ENCODE results near the gene SLC2A13. TPM values are rescaled to one million over a fixed set of nuclear protein-coding genes. Genes with fewer than 3 reads are reported as not detected.
A peak's percentile ranks its signal among the peaks of the same experiment; 100 is the strongest.
"Not testable (repeated sequence)": the region's sequence is repeated elsewhere in the genome, so short reads cannot be mapped to it uniquely, and the experiment has no call there.

SLC2A13 gene
- total RNA-seq, 1 donor from 2014 or later = 11.0 TPM

GRCh38 chr12:39928181-39928899 is 177.5 kb downstream of the SLC2A13 start:
- no peak for DNase-seq (ENCODE audit: low read depth)

DNA sequence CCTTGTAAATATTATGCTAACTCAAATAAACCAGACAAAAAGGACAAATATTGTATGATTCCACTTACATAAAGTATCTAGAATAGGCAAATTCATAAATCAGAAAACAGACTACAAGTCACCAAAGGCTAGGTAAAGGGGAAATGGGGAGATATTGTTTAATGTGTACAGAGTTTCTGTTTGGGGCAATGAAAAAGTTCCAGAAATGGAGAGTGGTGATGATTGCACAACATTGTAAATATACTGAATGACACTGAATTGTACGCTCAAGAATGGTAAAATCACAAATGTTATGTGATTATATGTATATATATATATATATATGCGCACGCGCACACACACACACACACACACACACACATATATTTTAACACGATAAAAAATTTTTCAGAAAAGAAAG is 182.5 kb downstream of the SLC2A13 start:
- DNase-seq (ENCODE audit: low read depth) = no peak

GRCh38 chr12:39922598-39922997 is 183.3 kb downstream of the SLC2A13 start:
- not testable (repeated sequence) for DNase-seq (ENCODE audit: low read depth)

DNA sequence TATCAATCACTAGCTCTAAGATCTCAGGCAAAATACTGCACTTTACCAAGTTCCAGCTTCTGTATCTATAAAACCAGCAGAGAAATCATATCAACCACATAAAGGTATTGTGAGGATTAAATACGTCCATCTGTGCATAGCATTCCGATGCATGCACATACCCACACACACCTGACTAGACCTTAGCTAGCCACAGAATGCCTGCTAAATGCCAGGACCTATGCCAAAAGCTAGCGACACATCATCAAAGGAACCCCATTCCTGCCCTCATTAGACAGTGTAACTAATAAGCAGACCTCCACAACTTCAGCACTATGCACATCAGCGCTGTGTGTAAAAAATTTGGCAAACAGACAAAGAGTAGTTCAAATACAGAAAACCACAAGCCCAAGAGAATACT is 185.2 kb downstream of the SLC2A13 start:
- no peak for DNase-seq (ENCODE audit: low read depth)

- DNase-seq (ENCODE audit: low read depth) = no peak
Observed at GRCh38 chr12:39920222-39920621, 185.7 kb downstream of the SLC2A13 start.

DNA sequence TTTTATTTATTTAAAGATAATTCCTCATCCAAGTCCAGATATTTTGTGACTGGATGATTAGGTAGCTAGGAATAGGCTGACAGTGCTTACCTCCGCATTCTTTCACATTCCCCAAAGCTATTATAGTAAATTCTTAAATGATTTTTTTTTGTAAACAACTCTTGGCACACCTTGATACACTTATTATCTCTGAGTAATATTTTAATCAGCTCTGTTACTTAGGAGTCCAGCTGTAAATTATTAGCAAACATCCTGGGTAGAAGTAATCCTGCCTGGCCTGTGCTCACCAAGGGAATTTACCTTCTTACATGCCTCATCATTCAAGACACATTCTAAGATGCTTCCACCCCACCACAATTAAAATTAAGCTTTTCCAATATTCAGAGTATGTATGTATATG is 186.1 kb downstream of the SLC2A13 start:
- DNase-seq (ENCODE audit: low read depth) = peak; percentile 83

GRCh38 chr12:39915249-39915648 is 190.6 kb downstream of the SLC2A13 start:
- DNase-seq (ENCODE audit: low read depth) = no peak

DNA sequence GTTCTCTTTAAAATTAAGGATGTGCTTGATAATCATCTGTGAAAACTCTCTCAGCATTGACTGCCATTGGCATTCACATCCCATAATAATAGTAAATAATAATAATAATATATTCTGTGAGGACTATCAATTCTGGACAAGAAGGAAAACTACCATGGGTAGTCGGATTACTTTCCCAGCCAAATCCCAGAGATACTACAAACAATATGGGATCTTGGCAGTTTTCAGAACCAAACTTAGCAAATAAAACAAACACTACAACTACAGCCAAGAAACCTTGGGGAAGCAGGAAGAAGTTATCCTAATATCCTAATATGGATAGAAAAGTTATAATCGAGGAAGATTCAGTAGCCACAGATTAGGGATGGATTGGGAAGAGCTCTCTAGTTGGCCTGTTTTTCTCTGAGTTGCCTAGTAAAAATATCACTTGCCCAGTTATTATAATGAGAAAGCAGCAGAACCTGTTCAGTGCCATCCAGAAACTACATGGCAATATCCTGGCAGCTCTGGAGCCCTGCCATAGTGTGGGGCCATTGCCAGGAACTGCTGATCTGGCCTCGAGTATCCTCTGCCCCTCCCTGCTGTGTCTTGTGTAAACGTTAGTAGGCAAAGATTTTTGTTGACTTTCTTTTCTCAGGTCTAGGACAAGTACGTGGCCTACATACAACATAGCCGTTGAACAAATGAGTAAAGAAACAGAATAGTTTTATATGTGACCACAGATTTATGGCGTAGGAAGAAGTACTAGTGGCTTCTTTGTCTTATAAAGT is 193.5 kb downstream of the SLC2A13 start:
- DNase-seq (ENCODE audit: low read depth) = no peak

- DNase-seq (ENCODE audit: low read depth) = no peak
Observed at GRCh38 chr12:39906237-39906636, 199.6 kb downstream of the SLC2A13 start.

- peak; percentile 9 for DNase-seq (ENCODE audit: low read depth)
Observed at GRCh38 chr12:39905152-39905551, 200.7 kb downstream of the SLC2A13 start.

- peak; percentile 72 for DNase-seq (ENCODE audit: low read depth)
Observed at GRCh38 chr12:39902821-39903220, 203.1 kb downstream of the SLC2A13 start.

GRCh38 chr12:39897315-39897714 is 208.6 kb downstream of the SLC2A13 start:
- no peak for DNase-seq (ENCODE audit: low read depth)

DNA sequence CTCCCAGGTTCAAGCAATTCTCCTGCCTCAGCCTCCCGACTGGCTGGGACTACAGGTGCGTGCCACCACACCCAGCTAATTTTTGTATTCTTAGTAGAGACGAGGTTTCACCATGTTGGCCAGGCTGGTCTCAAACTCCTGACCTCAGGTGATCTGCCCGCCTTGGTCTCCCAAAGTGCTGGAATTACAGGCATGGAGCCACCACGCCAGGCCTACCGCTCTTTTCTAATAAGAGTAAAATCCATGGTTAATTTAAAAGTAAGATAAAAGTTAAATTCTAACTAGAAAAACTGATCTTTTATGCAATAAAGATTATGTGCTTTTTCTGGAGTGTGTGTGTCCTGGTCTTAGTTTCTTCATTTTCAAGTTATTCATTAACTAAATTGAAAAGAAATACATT is 212.5 kb downstream of the SLC2A13 start:
- DNase-seq (ENCODE audit: low read depth) = not testable (repeated sequence)

DNA sequence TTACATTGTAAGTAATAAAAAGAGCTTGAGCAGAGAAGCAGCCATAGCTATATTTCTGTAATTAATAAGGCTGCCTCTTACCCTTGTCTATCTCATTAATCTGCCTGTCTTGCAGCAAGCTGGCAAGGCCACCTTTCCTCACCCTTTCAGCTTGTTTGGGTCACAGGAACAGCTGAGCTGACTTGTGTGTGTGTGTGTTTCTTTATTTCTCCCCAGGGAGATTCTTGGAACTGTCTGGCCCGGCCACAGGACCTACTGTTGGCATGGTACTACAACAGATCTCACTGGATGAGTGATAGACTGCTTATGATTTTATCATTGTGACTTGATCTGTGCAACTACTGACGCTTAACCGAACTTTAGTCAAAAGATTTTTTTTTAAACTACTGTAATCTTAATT is 213.7 kb downstream of the SLC2A13 start:
- DNase-seq (ENCODE audit: low read depth) = no peak

- no peak for DNase-seq (ENCODE audit: low read depth)
Observed at GRCh38 chr12:39887856-39888255, 218.0 kb downstream of the SLC2A13 start.

- DNase-seq (ENCODE audit: low read depth) = no peak
Observed at GRCh38 chr12:39886106-39886505, 219.8 kb downstream of the SLC2A13 start.

DNA sequence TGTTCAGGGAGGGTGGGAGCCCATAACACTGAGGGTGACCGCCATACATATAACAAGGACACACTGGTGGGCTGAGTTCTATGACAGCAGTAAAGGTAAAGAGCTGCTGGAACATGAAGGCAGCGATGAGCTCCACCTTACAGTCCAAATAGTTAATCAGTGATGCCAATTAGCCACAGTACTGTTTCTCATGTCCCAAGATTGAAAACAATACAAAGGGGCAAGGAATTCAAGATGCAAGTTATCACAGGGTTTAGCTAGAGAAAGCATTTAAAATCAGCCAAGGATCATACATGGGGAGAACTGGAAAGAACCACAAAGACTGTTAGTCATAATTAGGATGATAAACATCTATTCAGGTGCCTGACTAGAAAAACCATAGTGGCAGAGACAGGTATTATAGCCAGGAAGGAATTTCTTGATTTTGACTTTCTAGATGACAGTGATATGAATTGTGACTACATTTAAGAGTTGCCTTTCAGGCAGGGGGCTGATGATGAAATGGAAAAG is 221.2 kb downstream of the SLC2A13 start:
- no peak for DNase-seq (ENCODE audit: low read depth)

DNA sequence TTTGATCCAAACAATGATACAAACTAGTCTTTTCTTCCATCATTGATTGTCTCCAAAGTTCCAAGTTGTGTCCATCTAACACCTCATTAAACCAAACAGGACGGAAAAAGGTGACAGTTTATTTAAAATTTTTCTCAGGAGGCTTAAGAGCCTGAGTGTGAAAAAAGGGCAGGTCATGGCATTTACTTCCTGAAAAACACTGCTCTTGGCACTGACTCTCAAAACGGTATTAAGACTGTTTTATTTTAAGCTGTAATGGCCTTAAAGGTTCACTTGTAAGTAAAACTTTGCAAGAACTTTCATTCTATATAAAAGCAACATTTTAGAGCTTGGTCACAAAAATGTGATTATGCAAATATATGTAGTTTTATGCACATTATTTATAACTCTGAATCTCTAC is 222.5 kb downstream of the SLC2A13 start:
- DNase-seq (ENCODE audit: low read depth) = no peak

DNA sequence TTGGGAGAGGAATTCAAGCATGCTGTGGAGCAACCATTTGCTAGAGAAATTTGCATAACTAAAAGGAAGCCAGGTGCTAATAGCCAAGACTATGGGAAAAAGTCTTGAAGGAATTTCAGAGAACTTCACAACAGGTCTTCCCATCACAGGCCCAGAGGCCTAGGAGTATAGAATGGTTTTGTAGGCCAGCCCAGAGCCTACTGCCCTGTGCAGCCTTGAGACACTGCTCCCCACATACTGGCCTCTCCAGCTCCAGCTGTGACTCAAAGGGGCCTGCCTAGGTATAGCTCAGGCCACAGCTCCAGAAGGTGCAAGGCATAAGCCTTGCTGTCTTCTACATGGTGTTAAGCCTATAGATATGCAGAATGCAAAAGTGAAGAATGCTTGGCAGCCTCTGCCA is 227.1 kb downstream of the SLC2A13 start:
- DNase-seq (ENCODE audit: low read depth) = no peak

DNA sequence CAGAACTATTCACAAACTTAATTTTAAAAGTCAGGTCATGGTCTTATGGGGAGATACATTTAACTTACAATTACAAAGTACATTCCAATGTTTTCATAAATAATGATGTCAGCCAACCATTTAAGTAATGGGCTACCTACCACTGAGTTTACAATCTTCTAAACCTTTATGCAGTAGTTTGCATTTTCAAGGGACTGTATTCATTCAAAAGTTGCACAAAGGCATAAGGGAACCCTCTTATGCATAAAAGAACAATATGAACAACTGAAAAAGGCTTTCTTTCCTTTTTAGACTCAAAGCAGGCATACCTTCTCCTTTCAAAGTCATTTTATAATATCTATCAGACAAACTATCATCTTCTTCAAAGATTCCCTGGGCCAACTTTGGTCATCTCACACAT is 230.2 kb downstream of the SLC2A13 start:
- DNase-seq (ENCODE audit: low read depth) = no peak

DNA sequence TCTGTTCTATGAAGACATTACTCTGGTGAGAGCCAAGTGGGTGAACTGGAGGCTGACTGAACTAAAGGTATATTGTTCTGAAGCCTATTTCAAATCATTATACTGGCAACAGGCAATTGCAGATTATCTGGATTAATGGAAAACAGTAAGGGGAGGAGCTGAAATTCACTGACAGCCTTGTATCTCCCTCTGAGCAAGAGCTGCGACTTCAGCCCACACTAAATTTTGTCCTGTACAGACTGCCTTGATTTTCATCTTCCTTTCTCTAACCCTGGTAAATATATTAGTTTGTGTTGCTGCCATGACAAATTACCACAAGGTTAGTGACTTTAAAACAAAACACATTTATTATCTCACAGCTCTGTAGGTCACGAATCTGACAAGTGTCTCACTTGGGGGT is 231.1 kb downstream of the SLC2A13 start:
- no peak for DNase-seq (ENCODE audit: low read depth)

- DNase-seq (ENCODE audit: low read depth) = no peak
Observed at GRCh38 chr12:39873065-39873464, 232.8 kb downstream of the SLC2A13 start.

- peak; percentile 79 for DNase-seq (ENCODE audit: low read depth)
Observed at GRCh38 chr12:39872425-39872824, 233.5 kb downstream of the SLC2A13 start.
